HCT116 (cell line): Measurements from ENCODE around the gene SLC39A13.

Source experiments
- CTCF ChIP-seq, 3 experiments: fragments of 200-600 bp in 1 of 3; sonication (generic) in 1 of 3; IDR thresholded peaks in 2 of 3; conservative IDR thresholded peaks in 1 of 3; 2 replicates each; pipeline ENCODE4 v1.5.1; 2012 to 2017; ENCODE audit warnings: low read depth in 2 of 3, low read length in 2 of 3, antibody characterized with exemption in 1 of 3, borderline replicate concordance in 1 of 3, control low read depth in 1 of 3, mild to moderate bottlenecking in 1 of 3, mixed read lengths in 1 of 3, mixed run types in 1 of 3, moderate library complexity in 1 of 3; ENCODE audit not compliant: insufficient read depth in 1 of 3
- RAD21 ChIP-seq: IDR thresholded peaks from 2 replicates; pipeline ENCODE4 v1.6.1; 2012; ENCODE audit warnings: low read depth, mild to moderate bottlenecking
- SRF ChIP-seq: IDR thresholded peaks from 2 replicates; pipeline ENCODE4 v1.6.1; 2012; ENCODE audit warnings: low read depth
- ZFX ChIP-seq: fragments of 450-650 bp; IDR thresholded peaks from 2 replicates; pipeline ENCODE4 v1.6.1; 2017
- TF ChIP-seq, protein P1 (sequence below): IDR thresholded peaks from 2 replicates; pipeline ENCODE4 v1.6.1; 2011; ENCODE audit warnings: mild to moderate bottlenecking, low read length, moderate library complexity; ENCODE audit not compliant: insufficient replicate concordance; ENCODE audit errors: extremely low read depth

DNA sequence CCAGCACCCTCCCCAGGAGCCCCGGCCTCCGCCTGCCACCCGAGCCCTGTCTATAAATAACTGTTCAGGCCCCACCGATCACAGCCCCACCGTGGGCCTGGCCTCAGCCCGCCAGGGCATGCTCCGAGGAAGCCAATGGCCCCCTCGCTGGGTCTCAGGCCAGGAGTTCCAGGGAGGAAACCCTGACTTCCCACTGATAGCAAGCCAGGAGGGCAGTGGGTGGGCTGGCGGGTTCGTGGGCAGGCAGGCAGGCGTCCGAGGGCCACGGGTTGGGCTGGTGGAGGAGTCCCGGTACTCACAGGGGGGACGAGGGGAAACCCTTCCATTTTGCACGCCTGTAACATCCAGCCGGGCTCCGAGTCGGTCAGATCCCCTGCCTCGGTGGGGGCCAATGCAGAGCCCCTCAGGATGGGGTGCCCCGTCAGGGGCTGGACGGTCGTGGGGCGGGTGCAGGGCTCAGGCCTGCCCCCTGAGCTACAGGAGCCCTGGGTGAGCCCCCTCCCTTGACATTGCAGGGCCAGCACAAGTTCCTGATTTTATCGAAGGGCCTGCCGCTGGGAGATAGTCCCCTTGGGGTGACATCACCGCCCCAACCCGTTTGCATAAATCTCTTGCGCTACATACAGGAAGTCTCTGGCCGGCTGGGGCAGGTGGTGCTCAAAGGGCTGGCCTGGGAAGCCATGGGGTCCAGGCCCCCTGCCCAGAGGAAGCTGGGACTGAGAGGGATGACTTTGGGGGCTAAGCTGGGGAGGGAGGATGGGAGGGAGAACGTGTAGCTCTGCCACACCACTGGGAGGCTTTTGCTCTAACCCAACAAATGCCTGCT, 30.2 kb upstream of the SLC39A13 start, which contains the start of gene SPI1:
- no peak for TF ChIP-seq CTCF (IDR thresholded peaks at IDR 0.05 in 2 of 3, conservative IDR thresholded peaks at IDR 0.05 in 1 of 3; ENCODE audit: borderline replicate concordance in 1 of 3, insufficient read depth in 1 of 3, low read depth in 2 of 3, low read length in 2 of 3)
- TF ChIP-seq, protein P1, sequence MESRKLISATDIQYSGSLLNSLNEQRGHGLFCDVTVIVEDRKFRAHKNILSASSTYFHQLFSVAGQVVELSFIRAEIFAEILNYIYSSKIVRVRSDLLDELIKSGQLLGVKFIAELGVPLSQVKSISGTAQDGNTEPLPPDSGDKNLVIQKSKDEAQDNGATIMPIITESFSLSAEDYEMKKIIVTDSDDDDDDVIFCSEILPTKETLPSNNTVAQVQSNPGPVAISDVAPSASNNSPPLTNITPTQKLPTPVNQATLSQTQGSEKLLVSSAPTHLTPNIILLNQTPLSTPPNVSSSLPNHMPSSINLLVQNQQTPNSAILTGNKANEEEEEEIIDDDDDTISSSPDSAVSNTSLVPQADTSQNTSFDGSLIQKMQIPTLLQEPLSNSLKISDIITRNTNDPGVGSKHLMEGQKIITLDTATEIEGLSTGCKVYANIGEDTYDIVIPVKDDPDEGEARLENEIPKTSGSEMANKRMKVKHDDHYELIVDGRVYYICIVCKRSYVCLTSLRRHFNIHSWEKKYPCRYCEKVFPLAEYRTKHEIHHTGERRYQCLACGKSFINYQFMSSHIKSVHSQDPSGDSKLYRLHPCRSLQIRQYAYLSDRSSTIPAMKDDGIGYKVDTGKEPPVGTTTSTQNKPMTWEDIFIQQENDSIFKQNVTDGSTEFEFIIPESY = no peak
- no peak for TF ChIP-seq SRF
- TF ChIP-seq RAD21 = no peak
- TF ChIP-seq ZFX = no peak
